GM12875 (cell line): Measurements from ENCODE around the gene OR10A5.
"Not testable (repeated sequence)": the region's sequence is repeated elsewhere in the genome, so short reads cannot be mapped to it uniquely, and the experiment has no call there.

ENCODE experiments used
- H3K4me3 ChIP-seq: one replicate; pipeline ENCODE4 v1.5.1; 2011; ENCODE audit warnings: low read depth, low read length, control low read depth
- TF ChIP-seq, protein P1 (sequence below): IDR thresholded peaks from 2 replicates; pipeline ENCODE4 v1.5.1; 2011; ENCODE audit warnings: low read depth, mild to moderate bottlenecking, control low read depth, inconsistent platforms, low read length, moderate library complexity, borderline replicate concordance; ENCODE audit not compliant: insufficient read depth

OR10A5 gene

DNA sequence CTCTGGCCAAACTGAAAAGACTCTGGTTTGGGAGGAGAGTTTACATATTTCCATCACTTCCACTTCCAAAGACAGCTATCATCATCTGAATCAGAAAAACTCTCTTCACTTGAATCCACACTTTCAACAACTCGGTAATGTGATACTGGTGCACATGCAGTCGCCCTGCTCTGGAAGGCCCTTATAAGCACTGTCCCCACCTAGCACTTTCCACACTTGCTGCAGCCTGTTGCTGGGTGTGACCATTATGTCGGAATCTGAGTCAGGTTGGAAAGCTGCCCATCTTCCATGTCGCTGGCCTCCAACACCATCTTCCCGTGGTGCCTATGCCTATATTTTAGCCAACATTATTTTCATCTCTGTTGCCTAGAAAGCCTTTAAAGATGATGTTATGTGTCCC is 1.1 kb upstream of the OR10A5 start:
- H3K4me3 ChIP-seq = no peak overlapping the region
- TF ChIP-seq, protein P1, sequence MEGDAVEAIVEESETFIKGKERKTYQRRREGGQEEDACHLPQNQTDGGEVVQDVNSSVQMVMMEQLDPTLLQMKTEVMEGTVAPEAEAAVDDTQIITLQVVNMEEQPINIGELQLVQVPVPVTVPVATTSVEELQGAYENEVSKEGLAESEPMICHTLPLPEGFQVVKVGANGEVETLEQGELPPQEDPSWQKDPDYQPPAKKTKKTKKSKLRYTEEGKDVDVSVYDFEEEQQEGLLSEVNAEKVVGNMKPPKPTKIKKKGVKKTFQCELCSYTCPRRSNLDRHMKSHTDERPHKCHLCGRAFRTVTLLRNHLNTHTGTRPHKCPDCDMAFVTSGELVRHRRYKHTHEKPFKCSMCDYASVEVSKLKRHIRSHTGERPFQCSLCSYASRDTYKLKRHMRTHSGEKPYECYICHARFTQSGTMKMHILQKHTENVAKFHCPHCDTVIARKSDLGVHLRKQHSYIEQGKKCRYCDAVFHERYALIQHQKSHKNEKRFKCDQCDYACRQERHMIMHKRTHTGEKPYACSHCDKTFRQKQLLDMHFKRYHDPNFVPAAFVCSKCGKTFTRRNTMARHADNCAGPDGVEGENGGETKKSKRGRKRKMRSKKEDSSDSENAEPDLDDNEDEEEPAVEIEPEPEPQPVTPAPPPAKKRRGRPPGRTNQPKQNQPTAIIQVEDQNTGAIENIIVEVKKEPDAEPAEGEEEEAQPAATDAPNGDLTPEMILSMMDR = no peak

DNA sequence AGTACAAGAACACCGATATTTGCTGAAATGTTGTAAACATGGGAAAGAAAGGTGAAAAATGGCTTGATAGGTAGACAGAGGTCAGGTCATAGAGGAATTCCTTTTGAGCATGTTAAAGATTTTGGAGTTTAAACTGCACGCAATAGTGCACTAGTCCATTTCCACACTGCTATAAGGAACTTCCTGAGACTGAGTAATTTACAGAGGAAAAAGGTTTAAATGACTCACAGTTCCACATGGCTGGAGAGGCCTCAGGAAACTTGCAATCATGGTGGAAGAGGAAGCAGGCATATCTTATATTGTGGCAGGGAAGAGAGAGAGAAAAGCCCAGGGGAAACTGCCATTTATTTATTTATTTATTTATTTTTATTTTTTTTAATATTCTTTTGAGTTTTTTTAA is 5.0 kb downstream of the OR10A5 start:
- no peak overlapping the region for H3K4me3 ChIP-seq
- TF ChIP-seq, protein P1 = no peak

DNA sequence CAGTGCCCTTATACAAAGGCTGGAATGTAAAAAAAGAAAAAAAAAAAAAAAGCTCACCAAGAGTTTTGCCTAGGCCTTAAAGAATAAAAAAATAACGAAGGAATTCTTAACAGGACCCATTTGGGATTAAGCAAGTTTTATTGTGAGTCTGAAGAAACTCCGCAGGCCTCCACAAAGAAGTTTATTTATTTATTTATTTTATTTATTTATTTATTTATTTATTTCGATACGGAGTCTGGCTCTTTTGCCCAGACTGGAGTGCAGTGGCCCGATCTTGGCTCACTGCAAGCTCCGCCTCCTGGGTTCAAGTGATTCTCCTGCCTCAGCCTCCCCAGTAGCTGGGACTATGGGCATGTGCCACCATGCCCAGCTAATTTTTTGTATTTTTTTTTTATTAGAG is 9.3 kb downstream of the OR10A5 start:
- H3K4me3 ChIP-seq = not testable (repeated sequence)

DNA sequence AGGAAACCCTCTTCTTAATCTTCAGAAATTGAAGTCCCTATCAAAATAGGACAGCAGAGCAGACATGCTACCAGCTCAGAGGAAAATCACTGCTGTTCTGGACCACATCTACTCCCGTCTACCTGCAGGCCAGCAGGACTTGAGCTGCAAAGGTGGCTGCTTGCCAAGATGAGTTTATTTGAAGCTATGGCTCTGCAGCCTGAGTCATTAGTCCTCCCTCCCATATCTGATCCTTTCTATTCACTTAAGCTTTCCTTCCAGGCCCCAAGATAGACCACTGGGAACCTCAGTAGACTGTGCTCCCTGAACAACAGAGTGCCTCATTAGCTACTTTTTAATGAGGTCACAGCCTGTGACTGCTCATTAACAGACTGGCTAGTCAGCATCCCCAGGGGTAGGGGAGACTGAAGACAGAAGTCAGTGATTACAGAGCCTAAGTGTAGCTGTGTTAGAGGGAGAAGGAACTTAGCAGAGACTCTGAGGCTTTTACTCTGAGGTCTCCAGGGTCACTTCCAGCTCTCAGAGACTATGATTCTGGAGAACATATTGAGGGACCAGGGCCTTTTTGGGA is 10.6 kb downstream of the OR10A5 start:
- TF ChIP-seq, protein P1 = no peak
- no peak overlapping the region for H3K4me3 ChIP-seq

DNA sequence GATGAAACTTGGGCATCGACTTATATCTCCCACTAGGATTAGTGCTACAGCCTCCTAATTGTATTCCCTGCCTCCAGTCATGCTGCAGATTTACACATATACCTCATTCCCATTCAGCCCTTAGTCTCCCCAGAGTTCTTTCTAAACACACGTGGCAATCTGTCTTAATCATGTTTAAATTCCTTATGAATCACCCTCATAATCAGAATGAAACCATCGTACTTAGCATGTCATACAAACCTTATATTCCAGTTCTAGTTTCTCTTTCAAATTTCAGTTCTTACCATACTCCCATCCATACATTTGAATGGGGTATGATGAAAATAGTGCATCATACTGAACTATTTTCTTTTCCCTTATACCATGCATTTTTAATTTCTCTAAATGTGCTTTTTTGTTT is 11.4 kb downstream of the OR10A5 start:
- TF ChIP-seq, protein P1 = no peak
- H3K4me3 ChIP-seq = no peak overlapping the region

DNA sequence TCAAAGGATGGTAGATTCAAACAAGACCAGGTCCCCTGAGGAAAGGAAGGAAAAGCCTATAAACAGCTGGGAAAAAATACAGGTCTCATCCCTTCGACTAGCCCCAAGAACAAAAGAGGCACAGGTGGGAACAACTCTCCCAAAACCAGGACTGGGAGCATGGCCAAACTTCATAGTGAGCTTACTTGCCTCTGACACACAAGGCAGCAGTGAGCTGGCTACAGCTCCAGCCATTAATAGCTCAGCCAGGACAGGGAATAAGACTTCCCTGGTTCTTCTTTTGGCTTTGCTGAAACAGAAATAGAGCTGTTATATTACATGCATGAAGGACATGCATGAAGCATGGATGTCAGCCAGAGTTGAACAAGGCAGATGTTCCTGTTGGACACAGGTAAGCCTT is 17.5 kb downstream of the OR10A5 start, which contains the start of gene OR10A2:
Gene OR10A2, plus strand, starts transcription at position 97 of the 400 bp plus-strand sequence. CDS start 6,698 bp downstream, outside the sequence.
- TF ChIP-seq, protein P1 = no peak
- no peak within 1 kb of the TSS for H3K4me3 ChIP-seq

DNA sequence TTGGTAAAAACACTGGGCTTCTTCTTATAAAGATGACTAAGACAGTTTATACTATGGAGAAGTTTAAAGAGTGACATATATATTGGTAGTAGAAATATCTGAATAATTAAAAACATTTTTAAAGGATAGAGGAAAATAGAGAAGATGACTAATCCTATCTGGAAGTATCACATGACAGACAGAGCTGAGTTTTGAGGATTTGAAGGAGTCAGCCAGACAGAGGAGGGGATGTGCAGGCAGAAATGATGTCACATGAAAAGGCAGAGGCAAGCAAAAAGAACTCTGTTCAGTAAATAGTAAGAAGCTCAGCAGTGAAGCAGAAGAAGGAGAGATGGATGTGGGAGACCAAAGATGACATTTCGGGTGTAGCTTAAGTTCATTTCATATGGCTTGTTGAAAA is 19.0 kb downstream of the OR10A5 start:
- TF ChIP-seq, protein P1 = no peak
- H3K4me3 ChIP-seq = no peak overlapping the region

DNA sequence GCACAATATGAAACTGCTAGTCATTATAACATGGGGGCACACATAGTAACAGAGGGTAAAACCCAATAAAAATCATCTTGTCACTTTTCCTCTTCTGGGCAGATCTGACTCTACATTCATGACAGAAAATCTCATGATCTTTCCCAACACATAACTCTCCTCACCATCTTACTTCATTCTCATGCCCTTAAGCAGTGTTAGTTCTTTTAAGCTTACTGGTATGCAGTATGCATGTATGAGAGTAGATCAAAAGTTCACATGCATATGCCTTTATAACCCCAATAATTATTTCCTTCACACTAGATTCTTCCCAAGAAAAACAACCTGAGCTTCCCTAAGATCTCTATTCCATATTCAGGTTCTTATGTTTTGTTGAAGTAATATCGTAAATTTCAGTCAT is 25.8 kb downstream of the OR10A5 start:
- no peak overlapping the region for H3K4me3 ChIP-seq
- TF ChIP-seq, protein P1 = no peak
